MCF 10A (cell line): Measurements from ENCODE around the gene PTGFRN. TPM values are rescaled to one million over a fixed set of nuclear protein-coding genes. Genes with fewer than 3 reads are reported as not detected.

Experiments used
- BruUV-seq: library from RNA; stranded (reverse); fragments of 400-500 nt; replicated peaks from 2 replicates; lab custom pipeline; 2021; lab: Mats Ljungman, UMichigan
- CTCF ChIA-PET: fragments of 300-600 bp; sonication (Branson Sonifier 250); formaldehyde crosslinking; extraction: SDS; loops from one replicate; lab custom pipeline; 2021; ENCODE audit warnings: antibody characterized with exemption, inconsistent platforms; lab: Yijun Ruan, JAX
- POLR2A ChIA-PET: fragments of 300-600, 350-650 bp; sonication (Branson Sonifier 250); formaldehyde crosslinking; extraction: SDS; loops from one replicate; lab custom pipeline; 2020; ENCODE audit warnings: antibody characterized with exemption, inconsistent platforms; lab: Yijun Ruan, JAX
- DNase-seq: peaks from one replicate; pipeline ENCODE4 v3.0.0-alpha.2; 2018; ENCODE audit not compliant: unreplicated experiment
- H3K27ac Mint-ChIP-seq: one replicate; pipeline ENCODE4 v1.8.0; 2022; ENCODE audit warnings: mild to moderate bottlenecking, low read depth, mixed read lengths; ENCODE audit not compliant: unreplicated experiment
- H3K27me3 Mint-ChIP-seq: one replicate; pipeline ENCODE4 v1.8.0; 2022; ENCODE audit warnings: mixed read lengths; ENCODE audit not compliant: insufficient read depth, unreplicated experiment
- H3K36me3 Mint-ChIP-seq: one replicate; pipeline ENCODE4 v1.8.0; 2022; ENCODE audit warnings: mild to moderate bottlenecking, moderate library complexity, mixed read lengths; ENCODE audit not compliant: insufficient read depth, unreplicated experiment
- H3K4me1 Mint-ChIP-seq: one replicate; pipeline ENCODE4 v1.8.0; 2022; ENCODE audit warnings: mixed read lengths; ENCODE audit not compliant: insufficient read depth, unreplicated experiment
- H3K4me3 Mint-ChIP-seq: one replicate; pipeline ENCODE4 v1.8.0; 2022; ENCODE audit warnings: mild to moderate bottlenecking, moderate library complexity, mixed read lengths; ENCODE audit not compliant: unreplicated experiment
- H3K9me3 Mint-ChIP-seq: one replicate; pipeline ENCODE4 v1.8.0; 2022; ENCODE audit warnings: mixed read lengths; ENCODE audit not compliant: unreplicated experiment
- CTCF ChIP-seq: fragments of 200-600 bp; IDR thresholded peaks from one replicate; pipeline ENCODE4 v1.8.0; 2022; ENCODE audit warnings: antibody characterized with exemption, mild to moderate bottlenecking; ENCODE audit not compliant: unreplicated experiment
- intact Hi-C: fragments of 100-400 bp; cut with micrococcal nuclease; formaldehyde crosslinking; loops from 2 replicates; pipeline ENCODE4 v1.14.1; 2022
- total RNA-seq: library from RNA; stranded (reverse); gene quantifications from 2 replicates; pipeline ENCODE4 v1.2.3, GENCODE V29; 2022

The PTGFRN gene
- total RNA-seq, 1 experiment from 2014 or later = 45.2 TPM

DNA sequence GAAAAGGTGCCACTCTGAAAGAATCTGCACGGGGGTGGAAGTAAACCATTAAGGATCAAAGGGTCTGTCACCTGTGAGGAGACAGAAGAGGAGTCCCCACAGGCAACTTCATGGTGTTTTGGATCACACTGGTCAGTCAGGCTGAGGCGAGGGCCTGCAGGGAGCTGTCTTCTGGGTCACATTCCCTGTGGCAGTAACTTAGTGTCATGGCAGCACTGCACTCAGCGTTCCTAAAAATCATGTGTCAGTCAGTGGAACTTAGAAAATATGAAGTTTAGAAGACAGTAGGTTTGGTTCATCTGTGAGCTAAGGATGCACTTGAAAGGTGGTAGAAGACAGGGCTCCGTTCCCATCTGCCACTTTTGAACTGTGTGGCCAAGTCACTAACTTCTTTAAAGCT, 48.4 kb downstream of the PTGFRN start:
- no peaks in the 10 kb centered on the region for H3K4me1 Mint-ChIP-seq
- H3K4me3 Mint-ChIP-seq = no peak overlapping the region
- no TSS peak for BruUV-seq
- DNase-seq = no peak
- H3K36me3 Mint-ChIP-seq = peaks cover 10% of the 10 kb centered on the region
- no peak for TF ChIP-seq CTCF
- intact Hi-C loops = no loop called here
- H3K27ac Mint-ChIP-seq = no peak overlapping the region
- H3K27me3 Mint-ChIP-seq = no peaks in the 10 kb centered on the region
- POLR2A ChIA-PET = interaction anchor here (0.7 to 1.3 kb wide), 2 partner anchors 14 to 80 kb away, joined by 3 to 5 read pairs; no protein-coding TSS in a partner anchor
- CTCF ChIA-PET = interaction anchor here (1.1 kb wide), 1 partner anchor 74 kb away, joined by 3 read pairs; no protein-coding TSS in a partner anchor
- no peaks in the 10 kb centered on the region for H3K9me3 Mint-ChIP-seq

- Mint-ChIP-seq H3K9me3 (no peaks in the 10 kb centered on the region), H3K4me3 (no peak overlapping the region), H3K27me3 (no peaks in the 10 kb centered on the region), H3K4me1 (no peaks in the 10 kb centered on the region), H3K36me3 (peaks cover 10% of the 10 kb centered on the region), H3K27ac (no peak overlapping the region)
- ChIA-PET POLR2A (interaction anchor here (1.3 kb wide), 1 partner anchor 13 kb away, joined by 5 read pairs; no protein-coding TSS in a partner anchor), CTCF (no interaction called here)
- TF ChIP-seq CTCF = no peak
- intact Hi-C loops = no loop called here
- DNase-seq = no peak
- BruUV-seq = no TSS peak
Observed at GRCh38 chr1:116958977-116959376, 49.3 kb downstream of the PTGFRN start.

DNA sequence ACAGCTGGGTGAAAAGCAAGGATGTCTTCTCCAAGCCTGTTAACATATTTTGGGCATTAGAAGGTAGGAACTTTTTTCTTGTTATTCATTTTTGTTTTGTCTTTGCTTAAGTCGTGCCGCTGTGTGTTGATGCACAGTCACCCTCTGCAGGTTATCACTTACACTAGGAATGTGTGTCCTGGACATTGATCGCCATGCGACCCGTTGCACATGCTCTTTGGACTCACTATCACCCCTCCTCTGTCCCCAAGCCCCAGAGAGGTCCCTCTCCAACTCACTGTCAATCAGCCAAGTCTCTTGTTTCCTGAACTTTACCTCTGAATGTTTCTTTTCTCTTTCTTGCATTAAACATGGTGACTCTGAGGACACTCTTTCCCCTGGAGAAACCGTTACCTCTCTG, 51.9 kb downstream of the PTGFRN start:
- no TSS peak for BruUV-seq
- TF ChIP-seq CTCF = no peak
- intact Hi-C loops = no loop called here
- Mint-ChIP-seq H3K4me3 (no peak overlapping the region), H3K36me3 (peaks cover 20% of the 10 kb centered on the region), H3K27ac (no peak overlapping the region), H3K9me3 (no peaks in the 10 kb centered on the region), H3K27me3 (no peaks in the 10 kb centered on the region), H3K4me1 (no peaks in the 10 kb centered on the region)
- CTCF ChIA-PET = interaction anchor here (0.6 kb wide), 2 partner anchors 45 to 1434 kb away, joined by 3 to 4 read pairs; no protein-coding TSS in a partner anchor
- POLR2A ChIA-PET = interaction anchor here (1.0 kb wide), 1 partner anchor 37 kb away, joined by 4 read pairs; no protein-coding TSS in a partner anchor
- no peak for DNase-seq

GRCh38 chr1:116962987-116963639, 53.4 kb downstream of the PTGFRN start:
- CTCF ChIA-PET = no interaction called here
- Mint-ChIP-seq H3K9me3 (no peaks in the 10 kb centered on the region), H3K4me1 (no peaks in the 10 kb centered on the region), H3K36me3 (peaks cover 27% of the 10 kb centered on the region), H3K27ac (no peak overlapping the region), H3K27me3 (no peaks in the 10 kb centered on the region), H3K4me3 (no peak overlapping the region)
- no peak for TF ChIP-seq CTCF
- intact Hi-C loops = no loop called here
- no TSS peak for BruUV-seq
- POLR2A ChIA-PET = interaction anchor here (1.5 kb wide), 1 partner anchor 10 kb away, joined by 3 read pairs; no protein-coding TSS in a partner anchor
- no peak for DNase-seq
